ENCODE data around the gene ABTB2. TPM values are rescaled to one million over a fixed set of nuclear protein-coding genes. Genes with fewer than 3 reads are reported as not detected.

The ABTB2 gene
- total RNA-seq, 2 experiments from 2014 or later: 2.4 to 2.5 TPM

- TF ChIP-seq CTCF (IDR thresholded peaks at IDR 0.05): no peak
- ChIA-PET POLR2A (no interaction called here), CTCF (no interaction called here)
- Mint-ChIP-seq H3K9me3 (peaks cover 8% of the 10 kb centered on the region), H3K27me3 (peaks cover 9% of the 10 kb centered on the region), H3K36me3 (ENCODE audit: low read depth) (peaks cover 3% of the 10 kb centered on the region), H3K4me1 (ENCODE audit: low read depth) (peaks cover 2% of the 10 kb centered on the region), H3K4me3 (no peak overlapping the region), H3K27ac (no peak overlapping the region)
- ATAC-seq: no peak
- intact Hi-C loops (cut with micrococcal nuclease): no loop called here
- no peak for DNase-seq
Observed at GRCh38 chr11:34381775-34382174, 24.0 kb upstream of the ABTB2 start.

- Mint-ChIP-seq H3K4me3 (no peak overlapping the region), H3K27ac (no peak overlapping the region), H3K36me3 (ENCODE audit: low read depth) (peaks cover 4% of the 10 kb centered on the region), H3K9me3 (peaks cover 13% of the 10 kb centered on the region), H3K27me3 (peaks cover 9% of the 10 kb centered on the region), H3K4me1 (ENCODE audit: low read depth) (peaks cover 2% of the 10 kb centered on the region)
- CTCF ChIA-PET: interaction anchor here (0.6 to 1.2 kb wide), 3 partner anchors 106 to 213 kb away, joined by 3 read pairs; no protein-coding TSS in a partner anchor
- DNase-seq: no peak
- TF ChIP-seq CTCF (IDR thresholded peaks at IDR 0.05): no peak
- POLR2A ChIA-PET: interaction anchor here (0.7 kb wide), 1 partner anchor 141 kb away, joined by 3 read pairs; no protein-coding TSS in a partner anchor
- intact Hi-C loops (cut with micrococcal nuclease): no loop called here
- no peak for ATAC-seq
Observed at GRCh38 chr11:34380696-34381095, 22.9 kb upstream of the ABTB2 start.

- ATAC-seq (no peak), DNase-seq (no peak)
- TF ChIP-seq CTCF (IDR thresholded peaks at IDR 0.05): no peak
- H3K27ac Mint-ChIP-seq: no peak overlapping the region
- H3K27me3 Mint-ChIP-seq: peaks cover 10% of the 10 kb centered on the region
- ChIA-PET POLR2A (no interaction called here), CTCF (no interaction called here)
- intact Hi-C loops (cut with micrococcal nuclease): no loop called here
- no peak overlapping the region for H3K4me3 Mint-ChIP-seq
- peaks cover 2% of the 10 kb centered on the region for H3K4me1 Mint-ChIP-seq (ENCODE audit: low read depth)
- peaks cover 19% of the 10 kb centered on the region for H3K9me3 Mint-ChIP-seq
- peaks cover 4% of the 10 kb centered on the region for H3K36me3 Mint-ChIP-seq (ENCODE audit: low read depth)
Observed at GRCh38 chr11:34379539-34379938, 21.7 kb upstream of the ABTB2 start.

GRCh38 chr11:34379079-34379478 lies 21.3 kb upstream of the ABTB2 start:
- Mint-ChIP-seq H3K36me3 (ENCODE audit: low read depth) (peaks cover 4% of the 10 kb centered on the region), H3K9me3 (peaks cover 19% of the 10 kb centered on the region), H3K4me3 (no peak overlapping the region), H3K27ac (no peak overlapping the region), H3K4me1 (ENCODE audit: low read depth) (peaks cover 2% of the 10 kb centered on the region), H3K27me3 (peaks cover 9% of the 10 kb centered on the region)
- no peak for TF ChIP-seq CTCF (IDR thresholded peaks at IDR 0.05)
- ATAC-seq (no peak), DNase-seq (no peak)
- intact Hi-C loops (cut with micrococcal nuclease): no loop called here
- ChIA-PET CTCF (no interaction called here), POLR2A (no interaction called here)

- intact Hi-C loops (cut with micrococcal nuclease): no loop called here
Observed at GRCh38 chr11:34373727-34374126, 15.9 kb upstream of the ABTB2 start.

More at GRCh38 chr11:34373727-34374126, 15.9 kb upstream of the ABTB2 start:
- no peak for DNase-seq
- CTCF ChIA-PET: interaction anchor here (1.8 to 1.9 kb wide), 2 partner anchors 94 to 199 kb away, joined by 4 to 5 read pairs; no protein-coding TSS in a partner anchor
- POLR2A ChIA-PET: interaction anchor here (0.6 kb wide), 1 partner anchor 30 kb away, joined by 3 read pairs; no protein-coding TSS in a partner anchor
- Mint-ChIP-seq H3K9me3 (peaks cover 20% of the 10 kb centered on the region), H3K4me3 (no peak overlapping the region), H3K36me3 (ENCODE audit: low read depth) (peaks cover 6% of the 10 kb centered on the region), H3K4me1 (ENCODE audit: low read depth) (peaks cover 14% of the 10 kb centered on the region), H3K27me3 (peaks cover 7% of the 10 kb centered on the region), H3K27ac (no peak overlapping the region)
- no peak for ATAC-seq
- no peak for TF ChIP-seq CTCF (IDR thresholded peaks at IDR 0.05)

Measured in activated CD8-positive, alpha-beta T cell treated with anti-CD3 and anti-CD28 coated beads for 36 hours (primary cell).